ENCODE measurements around the gene GNG5.

Gene GNG5

GRCh38 chr1:84492726-84493125 lies 13.7 kb downstream of the GNG5 start:
- no peak for DNase-seq (ENCODE audit: low read depth in 1 of 2, low spot score in 1 of 2)
- no peak overlapping the region for H3K27ac ChIP-seq (replicated peaks)
- no peak for TF ChIP-seq GABPA (IDR thresholded peaks at IDR 0.05; ENCODE audit: low read depth)
- no peak for TF ChIP-seq POLR2AphosphoS5 (IDR thresholded peaks at IDR 0.05; ENCODE audit: low read depth)
- no peak for TF ChIP-seq REST (IDR thresholded peaks at IDR 0.05; ENCODE audit: insufficient replicate concordance, low read depth)
- TF ChIP-seq CTCF (IDR thresholded peaks at IDR 0.05; ENCODE audit: insufficient read depth, low read length), result no peak
- no peak for TF ChIP-seq SPI1 (IDR thresholded peaks at IDR 0.05; ENCODE audit: borderline replicate concordance, low read depth)
- H3K27me3 ChIP-seq (ENCODE audit: insufficient read depth, poor library complexity, severe bottlenecking), result no peaks in the 10 kb centered on the region
- H3K4me3 ChIP-seq (replicated peaks; ENCODE audit: insufficient read depth, low read length), result no peak overlapping the region

GRCh38 chr1:84489766-84490165 lies 16.6 kb downstream of the GNG5 start:
- Histone ChIP-seq H3K27ac (replicated peaks) (no peak overlapping the region), H3K4me3 (replicated peaks; ENCODE audit: insufficient read depth, low read length) (no peak overlapping the region), H3K27me3 (ENCODE audit: insufficient read depth, poor library complexity, severe bottlenecking) (no peaks in the 10 kb centered on the region)
- DNase-seq (ENCODE audit: low read depth in 1 of 2, low spot score in 1 of 2), result no peak
- TF ChIP-seq GABPA (IDR thresholded peaks at IDR 0.05; ENCODE audit: low read depth), result no peak

- no peak overlapping the region for H3K27ac ChIP-seq (replicated peaks)
- no peak for DNase-seq (ENCODE audit: low read depth in 1 of 2, low spot score in 1 of 2)
- H3K27me3 ChIP-seq (ENCODE audit: insufficient read depth, poor library complexity, severe bottlenecking), result no peaks in the 10 kb centered on the region
- TF ChIP-seq REST (IDR thresholded peaks at IDR 0.05; ENCODE audit: insufficient replicate concordance, low read depth) (no peak), SPI1 (IDR thresholded peaks at IDR 0.05; ENCODE audit: borderline replicate concordance, low read depth) (no peak), GABPA (IDR thresholded peaks at IDR 0.05; ENCODE audit: low read depth) (no peak), POLR2AphosphoS5 (IDR thresholded peaks at IDR 0.05; ENCODE audit: low read depth) (no peak), CTCF (IDR thresholded peaks at IDR 0.05; ENCODE audit: insufficient read depth, low read length) (no peak)
- no peak overlapping the region for H3K4me3 ChIP-seq (replicated peaks; ENCODE audit: insufficient read depth, low read length)
These were observed 18.3 kb downstream of the GNG5 start for GRCh38 chr1:84488107-84488506.

GRCh38 chr1:84481317-84481716 lies 25.1 kb downstream of the GNG5 start:
- no peak overlapping the region for H3K4me3 ChIP-seq (replicated peaks; ENCODE audit: insufficient read depth, low read length)
- no peak for DNase-seq (ENCODE audit: low read depth in 1 of 2, low spot score in 1 of 2)
- TF ChIP-seq REST (IDR thresholded peaks at IDR 0.05; ENCODE audit: insufficient replicate concordance, low read depth) (no peak), CTCF (IDR thresholded peaks at IDR 0.05; ENCODE audit: insufficient read depth, low read length) (no peak), GABPA (IDR thresholded peaks at IDR 0.05; ENCODE audit: low read depth) (no peak), POLR2AphosphoS5 (IDR thresholded peaks at IDR 0.05; ENCODE audit: low read depth) (no peak), SPI1 (IDR thresholded peaks at IDR 0.05; ENCODE audit: borderline replicate concordance, low read depth) (no peak)
- H3K27ac ChIP-seq (replicated peaks), result no peak overlapping the region
- no peaks in the 10 kb centered on the region for H3K27me3 ChIP-seq (ENCODE audit: insufficient read depth, poor library complexity, severe bottlenecking)

All from HL-60 (cell line).